Upper lobe of left lung (tissue), 4 donors: ENCODE measurements around the gene PREX1.

Experiments used
- EP300 ChIP-seq, 4 donors: sonication (generic); formaldehyde crosslinking; IDR thresholded peaks; one replicate each; pipeline ENCODE4 v1.5.1; 2017; ENCODE audit warnings: antibody characterized with exemption in 4 of 4, control low read depth in 2 of 4
- POLR2A ChIP-seq, 4 donors: fragments of 450-650 bp; IDR thresholded peaks; one replicate each; pipeline ENCODE4 v1.5.1; 2016 to 2017; ENCODE audit warnings: antibody characterized with exemption in 4 of 4, mild to moderate bottlenecking in 2 of 4
- POLR2AphosphoS5 ChIP-seq, 2 donors: sonication (generic); formaldehyde crosslinking; IDR thresholded peaks; one replicate each; pipeline ENCODE4 v1.5.1; 2017; ENCODE audit warnings: antibody characterized with exemption in 2 of 2
- TF ChIP-seq, protein P1 (sequence below), 6 experiments: fragments of 450-650 bp in 4 of 6; fragments of 200-600 bp in 2 of 6; sonication (generic) in 2 of 6; IDR thresholded peaks; one replicate each; pipeline ENCODE4 v1.5.1; 2016 to 2019; ENCODE audit warnings: antibody characterized with exemption in 6 of 6

DNA sequence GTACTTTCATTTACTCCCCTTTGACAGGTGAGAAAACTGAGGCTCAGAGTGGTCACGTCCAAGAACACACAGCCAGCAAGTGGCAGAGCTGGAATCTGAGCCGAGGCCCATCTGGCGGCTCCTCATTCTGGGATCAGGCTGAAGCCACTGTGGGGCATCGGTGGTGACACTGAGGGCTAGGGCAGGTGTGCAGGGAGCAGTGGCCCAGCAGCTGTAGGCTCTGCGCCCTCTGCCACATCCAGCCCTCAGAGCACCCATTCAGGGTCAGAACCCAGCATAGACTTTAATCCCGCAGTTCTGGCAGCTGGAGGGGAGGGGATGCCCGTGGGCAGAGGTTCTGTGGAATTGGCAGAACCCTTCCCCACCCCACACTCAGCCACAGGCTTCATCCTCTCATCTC is 210.3 kb downstream of the PREX1 start:
- TF ChIP-seq, protein P1, sequence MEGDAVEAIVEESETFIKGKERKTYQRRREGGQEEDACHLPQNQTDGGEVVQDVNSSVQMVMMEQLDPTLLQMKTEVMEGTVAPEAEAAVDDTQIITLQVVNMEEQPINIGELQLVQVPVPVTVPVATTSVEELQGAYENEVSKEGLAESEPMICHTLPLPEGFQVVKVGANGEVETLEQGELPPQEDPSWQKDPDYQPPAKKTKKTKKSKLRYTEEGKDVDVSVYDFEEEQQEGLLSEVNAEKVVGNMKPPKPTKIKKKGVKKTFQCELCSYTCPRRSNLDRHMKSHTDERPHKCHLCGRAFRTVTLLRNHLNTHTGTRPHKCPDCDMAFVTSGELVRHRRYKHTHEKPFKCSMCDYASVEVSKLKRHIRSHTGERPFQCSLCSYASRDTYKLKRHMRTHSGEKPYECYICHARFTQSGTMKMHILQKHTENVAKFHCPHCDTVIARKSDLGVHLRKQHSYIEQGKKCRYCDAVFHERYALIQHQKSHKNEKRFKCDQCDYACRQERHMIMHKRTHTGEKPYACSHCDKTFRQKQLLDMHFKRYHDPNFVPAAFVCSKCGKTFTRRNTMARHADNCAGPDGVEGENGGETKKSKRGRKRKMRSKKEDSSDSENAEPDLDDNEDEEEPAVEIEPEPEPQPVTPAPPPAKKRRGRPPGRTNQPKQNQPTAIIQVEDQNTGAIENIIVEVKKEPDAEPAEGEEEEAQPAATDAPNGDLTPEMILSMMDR (IDR thresholded peaks at IDR 0.05) = no peak
- TF ChIP-seq POLR2A (IDR thresholded peaks at IDR 0.05) = no peak
- no peak for TF ChIP-seq EP300 (IDR thresholded peaks at IDR 0.05)
- no peak for TF ChIP-seq POLR2AphosphoS5 (IDR thresholded peaks at IDR 0.05)
